NCI-H146 treated with DMSO at 0.1 percent for 48 hours (cell line): ENCODE results near the gene ABI3.
"Not testable (repeated sequence)": the region's sequence is repeated elsewhere in the genome, so short reads cannot be mapped to it uniquely, and the experiment has no call there.

Source experiments
- DNase-seq: peaks from one replicate; lab custom pipeline; 2025; ENCODE audit not compliant: unreplicated experiment; lab: John Stamatoyannopoulos, UW

ABI3 gene

GRCh38 chr17:49249292-49249794 is 38.8 kb downstream of the ABI3 start:
- DNase-seq, result no peak

DNA sequence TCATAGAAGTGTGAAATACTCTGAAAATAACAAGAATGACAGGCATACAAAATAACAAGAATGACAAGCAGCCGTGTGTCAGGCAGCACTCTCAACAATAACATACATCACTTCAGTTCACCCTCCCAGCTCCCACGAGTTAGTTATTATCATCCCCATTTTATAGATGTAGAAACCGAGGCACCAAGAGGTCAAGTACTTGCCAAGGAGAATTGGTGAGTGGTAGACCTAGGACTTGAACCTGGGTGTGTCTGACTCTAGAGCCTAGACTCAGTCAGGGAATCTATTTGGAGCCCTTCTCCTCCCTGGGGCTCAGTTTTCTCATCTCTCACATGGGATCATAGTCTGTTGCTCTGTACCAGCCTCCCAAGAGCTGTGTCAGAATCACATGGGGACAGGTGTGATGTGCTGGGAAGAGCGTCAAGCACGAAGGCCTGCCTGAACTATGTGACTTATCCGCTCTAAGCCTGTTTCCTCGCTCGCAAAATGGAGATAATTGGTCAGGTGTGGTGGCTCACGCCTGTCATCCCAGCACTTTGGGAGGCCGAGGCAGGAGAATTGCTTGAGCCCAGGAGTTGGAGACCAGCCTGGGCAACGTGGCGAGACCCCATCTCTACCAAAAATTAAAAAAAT is 39.5 kb downstream of the ABI3 start:
- no peak for DNase-seq

- DNase-seq, result no peak
Measured at GRCh38 chr17:49252148-49252695, 41.7 kb downstream of the ABI3 start.

- DNase-seq, result no peak
Measured at GRCh38 chr17:49254066-49254465, 43.6 kb downstream of the ABI3 start.

DNA sequence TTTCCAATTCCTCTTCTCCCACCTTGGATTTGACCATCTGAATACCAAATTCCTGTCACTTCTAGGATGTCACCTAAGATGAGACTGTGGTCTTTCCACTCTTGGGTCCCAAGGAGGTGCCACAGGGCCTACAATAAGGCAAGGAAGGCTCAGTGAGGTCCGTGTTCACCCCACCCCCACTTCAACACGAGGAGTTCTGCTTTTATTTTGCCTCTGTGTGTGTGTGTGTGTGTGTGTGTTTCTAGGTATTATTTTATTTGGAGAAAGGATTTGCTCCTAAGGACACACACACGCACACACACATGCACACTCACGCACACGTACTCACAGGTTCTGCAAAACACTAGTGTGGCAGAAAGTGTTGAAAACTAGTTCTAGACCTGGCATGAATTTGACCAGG is 44.6 kb downstream of the ABI3 start:
- DNase-seq, result no peak

DNA sequence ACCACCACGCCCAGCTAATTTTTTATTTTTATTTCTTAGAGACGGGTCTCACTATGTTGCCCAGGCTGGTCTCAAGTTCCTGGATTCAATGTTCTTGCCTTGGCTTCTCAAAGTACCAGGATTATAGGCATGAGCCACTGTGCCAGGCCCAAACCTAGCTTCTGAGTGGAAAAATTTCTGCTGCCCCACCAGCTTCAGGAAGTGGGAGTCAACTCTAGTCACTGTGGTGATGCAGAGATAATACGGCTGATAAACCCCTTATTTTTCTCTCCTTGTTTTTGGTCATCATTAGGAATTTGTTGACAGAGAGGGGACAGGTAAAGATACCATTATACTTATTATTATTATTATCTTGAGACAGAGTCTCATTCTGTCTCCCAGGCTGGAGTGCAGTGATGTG is 47.9 kb downstream of the ABI3 start:
- no peak for DNase-seq

DNA sequence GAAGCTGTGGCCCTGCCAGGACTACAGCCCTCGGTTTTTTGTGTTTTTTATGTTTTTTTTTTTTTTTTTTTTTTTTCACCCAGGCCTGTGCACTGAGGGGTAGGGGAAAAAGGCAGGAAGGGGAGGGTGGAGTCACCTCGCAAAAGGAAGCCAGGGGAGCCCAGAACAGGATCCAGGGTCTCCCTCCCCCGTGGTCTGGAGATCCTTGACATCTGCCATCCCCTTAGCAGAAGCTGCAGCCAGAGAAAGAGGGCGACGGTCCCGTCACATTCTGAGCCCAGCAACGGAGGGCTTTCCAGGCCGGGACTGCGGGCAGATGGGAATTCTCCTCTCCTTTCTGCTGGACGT is 49.1 kb downstream of the ABI3 start:
- no peak for DNase-seq

DNA sequence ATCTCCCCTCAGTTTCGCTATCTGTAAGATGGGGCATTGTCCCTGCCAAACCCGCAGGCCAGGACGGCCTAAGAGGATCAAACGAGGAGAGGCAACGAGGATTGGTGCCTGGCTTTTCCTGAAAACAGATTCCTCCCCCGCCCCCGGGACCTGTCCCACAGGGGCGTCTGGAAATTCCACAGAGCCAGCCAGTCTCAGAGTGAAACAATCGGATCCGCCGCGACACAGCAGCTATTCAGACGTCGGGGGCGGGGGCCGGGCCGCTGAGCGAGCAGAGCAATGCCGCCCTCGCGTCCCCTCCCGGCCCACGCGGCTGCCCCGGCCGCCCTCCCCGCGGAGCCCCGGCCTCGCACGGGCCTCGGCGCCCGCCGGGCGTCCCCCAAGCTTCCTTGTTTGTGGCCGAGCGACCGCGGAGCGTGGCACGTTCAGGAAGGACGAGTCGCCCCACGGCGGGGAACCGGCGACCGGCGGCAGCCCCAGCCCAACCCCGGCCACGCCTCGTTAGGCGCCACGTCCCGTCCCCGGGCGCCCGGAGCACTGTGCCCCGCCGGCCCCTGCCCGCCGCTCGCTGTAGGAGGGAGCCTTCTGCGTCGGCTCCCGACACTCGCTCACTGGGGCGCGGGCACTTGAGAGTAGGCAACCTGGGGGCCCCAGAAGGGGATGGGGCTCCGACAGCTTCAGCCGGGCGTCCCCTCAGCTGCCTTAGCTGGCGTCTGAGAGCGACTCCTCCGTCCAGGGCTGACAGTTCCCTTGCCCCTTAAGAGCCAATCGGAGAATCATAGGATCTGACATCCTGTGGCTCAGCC is 49.7 kb downstream of the ABI3 start:
- DNase-seq, result no peak

DNA sequence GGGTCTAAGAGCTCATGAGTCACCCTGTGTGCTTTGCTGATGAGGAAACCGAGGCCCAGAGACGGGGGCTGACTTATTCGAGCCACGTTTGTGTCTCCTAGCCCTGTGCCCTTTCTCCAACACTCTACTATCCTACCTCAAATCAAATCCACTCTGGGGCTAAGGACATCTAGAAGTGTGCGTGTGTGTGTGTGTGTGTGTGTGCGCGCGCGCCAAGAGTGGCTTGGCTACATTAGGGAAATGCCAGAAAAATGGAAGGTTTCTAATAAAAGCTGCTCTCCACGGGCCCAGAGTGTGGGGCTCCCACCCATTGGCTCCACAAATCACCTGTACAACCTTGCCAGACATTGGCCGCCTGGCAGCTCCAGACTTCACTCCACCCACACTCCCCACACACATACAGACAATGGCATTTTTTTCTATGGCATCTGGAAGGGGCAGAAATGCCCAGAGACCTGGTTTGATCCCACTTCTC is 50.3 kb downstream of the ABI3 start:
- DNase-seq, result no peak

- DNase-seq, result not testable (repeated sequence)
Measured at GRCh38 chr17:49261540-49261939, 51.0 kb downstream of the ABI3 start.

DNA sequence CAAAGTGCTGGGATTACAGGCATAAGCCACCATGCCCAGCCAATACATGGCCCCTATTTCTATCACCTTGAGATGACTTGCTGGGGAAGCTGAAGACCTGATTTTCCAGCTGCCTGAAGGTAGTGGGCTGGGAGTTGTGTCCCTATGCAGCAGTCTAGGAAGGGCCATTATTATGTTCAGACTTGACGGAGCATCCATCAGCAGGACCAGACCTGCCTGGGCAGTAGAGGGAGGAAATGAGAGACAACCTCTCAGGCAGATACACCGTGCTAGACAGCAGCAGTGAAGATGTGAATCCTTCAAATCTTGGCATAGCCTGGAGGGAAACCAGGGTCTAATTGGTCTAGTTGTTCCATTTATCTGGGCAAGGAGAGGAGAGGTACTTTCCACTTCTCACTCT is 55.7 kb downstream of the ABI3 start:
- no peak for DNase-seq

- no peak for DNase-seq
Measured at GRCh38 chr17:49267912-49268311, 57.4 kb downstream of the ABI3 start.

DNA sequence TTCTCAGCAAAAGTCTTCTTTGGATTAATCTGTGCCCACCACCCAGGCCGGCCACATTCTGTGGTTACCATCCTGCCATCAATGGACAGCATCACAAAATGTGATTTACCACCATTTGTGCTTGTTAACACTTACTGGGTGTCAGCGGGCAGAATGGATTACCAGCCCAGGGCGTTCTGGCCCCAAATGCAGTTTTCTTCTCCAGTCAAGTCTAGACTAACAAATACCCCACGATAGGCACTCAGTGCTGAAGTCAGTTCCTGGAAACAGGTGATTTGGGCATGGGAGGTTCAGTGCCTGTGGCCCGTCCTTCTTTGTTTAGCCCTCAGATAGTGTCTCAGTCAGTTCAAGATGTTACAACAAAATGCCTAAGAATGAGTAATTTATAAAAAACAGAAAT is 58.8 kb downstream of the ABI3 start:
- DNase-seq, result no peak
